Activated naive CD8-positive, alpha-beta T cell treated with anti-CD3 and anti-CD28 coated beads, Interleukin-2, amount 10 ng/mL, durations not matched to agents 7 days and 5 days (primary cell): ENCODE data around the gene SPC25. TPM values are rescaled to one million over a fixed set of nuclear protein-coding genes. Genes with fewer than 3 reads are reported as not detected.
A peak's percentile ranks its signal among the peaks of the same experiment; 100 is the strongest.

Source experiments
- ATAC-seq: fragments of 150-1000 bp; cut with Tn5 transposase; one replicate; pipeline ENCODE4 v1.10.0; 2021; ENCODE audit warnings: low read depth, moderate library complexity
- POLR2A ChIA-PET: fragments of 350-600 bp; sonication (Branson Sonifier 250); formaldehyde crosslinking; loops from one replicate; lab custom pipeline; 2021; ENCODE audit warnings: antibody characterized with exemption; lab: Charles Lee
- DNase-seq: peaks from one replicate; pipeline ENCODE4 v3.0.0; 2021
- H3K27ac Mint-ChIP-seq: one replicate; pipeline ENCODE4 v1.8.0; 2022; ENCODE audit warnings: mild to moderate bottlenecking, mixed read lengths
- H3K27me3 Mint-ChIP-seq: one replicate; pipeline ENCODE4 v1.8.0; 2022; ENCODE audit warnings: mild to moderate bottlenecking, moderate library complexity, mixed read lengths
- H3K36me3 Mint-ChIP-seq: one replicate; pipeline ENCODE4 v1.8.0; 2021; ENCODE audit warnings: mild to moderate bottlenecking, mixed read lengths
- H3K4me1 Mint-ChIP-seq: one replicate; pipeline ENCODE4 v1.8.0; 2021; ENCODE audit warnings: mixed read lengths
- H3K4me3 Mint-ChIP-seq: one replicate; pipeline ENCODE4 v1.8.0; 2022; ENCODE audit warnings: mild to moderate bottlenecking, moderate library complexity, mixed read lengths
- H3K9me3 Mint-ChIP-seq: one replicate; pipeline ENCODE4 v1.8.0; 2021; ENCODE audit warnings: mixed read lengths
- total RNA-seq, 2 experiments: library from RNA; stranded (reverse); gene quantifications; one replicate each; pipeline ENCODE4 v1.2.3, GENCODE V29; 2021

SPC25 gene
- total RNA-seq, 2 experiments from 2014 or later, result 35.6 to 40.0 TPM

DNA sequence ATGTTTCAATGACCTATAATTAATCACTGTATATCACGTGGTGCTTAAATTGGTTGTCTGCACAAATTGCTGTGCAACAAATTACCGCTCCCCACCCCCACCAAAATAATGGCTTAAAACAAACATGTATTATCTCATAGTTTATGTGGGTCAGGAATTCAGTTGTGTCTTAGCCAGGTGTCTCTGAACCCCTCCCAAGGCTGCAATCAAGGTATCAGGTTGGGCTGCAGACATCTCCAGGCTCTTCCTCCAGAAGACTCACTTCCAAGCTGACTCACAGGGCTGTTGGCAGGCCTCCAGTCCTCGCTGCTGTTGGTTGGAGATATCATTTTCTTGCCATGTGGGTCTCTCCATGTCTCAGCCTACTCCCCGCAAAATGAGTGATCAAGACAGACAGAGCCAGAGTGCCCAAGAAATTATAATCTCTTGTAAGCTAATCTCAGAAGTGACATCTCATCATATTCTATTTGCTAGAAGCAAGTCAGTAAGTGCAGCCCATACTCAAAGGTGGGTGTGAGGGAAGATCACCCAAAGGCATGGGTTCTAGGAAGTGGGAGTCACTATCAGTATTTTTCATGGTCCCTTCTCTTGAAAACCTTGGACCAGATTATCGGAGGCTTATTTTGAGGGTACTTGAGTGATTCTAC, 38.4 kb downstream of the SPC25 start:
- H3K4me1 Mint-ChIP-seq, result no peaks in the 10 kb centered on the region
- no peak overlapping the region for H3K4me3 Mint-ChIP-seq
- no peak for ATAC-seq
- H3K36me3 Mint-ChIP-seq, result peaks cover 46% of the 10 kb centered on the region
- H3K9me3 Mint-ChIP-seq, result peaks cover 5% of the 10 kb centered on the region
- no peak overlapping the region for H3K27ac Mint-ChIP-seq
- H3K27me3 Mint-ChIP-seq, result no peaks in the 10 kb centered on the region
- POLR2A ChIA-PET, result no interaction called here
- DNase-seq, result no peak

DNA sequence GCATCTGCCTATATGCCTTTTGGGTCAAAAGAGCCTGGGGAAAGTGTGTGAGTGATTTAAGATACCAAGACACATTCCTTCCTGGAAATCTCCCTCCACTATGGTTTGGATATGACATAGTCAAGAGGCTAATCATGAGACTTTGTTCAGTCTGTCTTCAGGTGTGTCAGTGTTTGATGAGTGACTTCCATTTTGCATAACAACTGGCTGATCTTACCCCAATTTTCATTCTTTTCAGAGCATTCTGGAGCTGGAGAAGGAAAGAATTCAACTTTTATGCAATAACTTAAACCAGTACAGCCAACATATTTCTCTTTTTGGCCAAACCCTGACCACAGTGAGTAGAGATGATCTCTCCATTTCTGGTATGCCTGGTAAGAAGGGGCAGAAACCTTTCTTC, 39.4 kb downstream of the SPC25 start:
- no peaks in the 10 kb centered on the region for H3K4me1 Mint-ChIP-seq
- H3K36me3 Mint-ChIP-seq, result peaks cover 39% of the 10 kb centered on the region
- POLR2A ChIA-PET, result no interaction called here
- H3K27me3 Mint-ChIP-seq, result no peaks in the 10 kb centered on the region
- DNase-seq (no peak), ATAC-seq (no peak)
- no peak overlapping the region for H3K4me3 Mint-ChIP-seq
- no peak overlapping the region for H3K27ac Mint-ChIP-seq
- peaks cover 5% of the 10 kb centered on the region for H3K9me3 Mint-ChIP-seq

DNA sequence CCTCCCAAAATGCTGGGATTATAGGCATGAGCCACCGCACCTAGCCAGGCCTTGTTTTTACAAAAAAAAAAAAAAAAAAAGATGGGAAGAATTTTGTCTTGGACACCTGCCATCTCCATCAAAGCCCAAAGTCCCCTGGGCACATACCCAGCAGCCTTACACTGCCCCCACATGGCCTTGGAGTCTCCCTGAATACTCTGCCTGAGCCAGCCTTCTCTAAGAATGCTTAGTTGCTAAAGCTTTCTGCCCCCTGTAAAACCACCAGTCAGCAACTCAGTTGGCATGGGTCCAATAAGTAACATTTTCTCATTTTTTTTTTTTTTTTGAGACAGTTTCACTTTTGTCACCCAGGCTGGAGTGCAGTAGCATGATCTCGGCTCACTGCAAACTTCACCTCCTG, 40.6 kb downstream of the SPC25 start:
- Mint-ChIP-seq H3K27me3 (no peaks in the 10 kb centered on the region), H3K27ac (no peak overlapping the region), H3K4me3 (no peak overlapping the region), H3K9me3 (peaks cover 4% of the 10 kb centered on the region), H3K36me3 (peaks cover 29% of the 10 kb centered on the region), H3K4me1 (peaks cover 3% of the 10 kb centered on the region)
- POLR2A ChIA-PET, result interaction anchor here (0.7 kb wide), 1 partner anchor 52 kb away, joined by 3 read pairs; no protein-coding TSS in a partner anchor
- ATAC-seq (peak; percentile 33), DNase-seq (no peak)

DNA sequence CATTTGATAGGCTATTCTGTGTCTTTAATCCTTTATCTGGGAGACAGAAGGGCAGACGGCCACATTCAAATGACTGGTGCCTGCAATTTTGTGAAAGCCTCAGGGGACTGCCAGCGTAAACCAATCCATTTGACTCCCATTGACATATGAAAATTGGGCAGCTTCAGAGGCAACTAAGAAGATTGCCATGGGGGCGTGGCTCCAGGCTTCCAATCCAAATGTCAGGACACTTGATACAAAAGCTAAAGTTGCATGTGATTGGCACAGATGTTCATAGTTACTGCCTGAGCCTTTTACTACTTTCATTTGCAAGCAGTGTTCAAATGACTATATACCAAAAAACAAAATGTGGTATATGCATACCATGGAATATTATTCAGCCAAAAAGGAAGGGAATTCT, 42.0 kb downstream of the SPC25 start:
- no peaks in the 10 kb centered on the region for H3K9me3 Mint-ChIP-seq
- H3K27me3 Mint-ChIP-seq, result no peaks in the 10 kb centered on the region
- no peak for DNase-seq
- no peak overlapping the region for H3K4me3 Mint-ChIP-seq
- no peak overlapping the region for H3K27ac Mint-ChIP-seq
- H3K4me1 Mint-ChIP-seq, result peaks cover 5% of the 10 kb centered on the region
- no peak for ATAC-seq
- peaks cover 19% of the 10 kb centered on the region for H3K36me3 Mint-ChIP-seq
- POLR2A ChIA-PET, result no interaction called here

DNA sequence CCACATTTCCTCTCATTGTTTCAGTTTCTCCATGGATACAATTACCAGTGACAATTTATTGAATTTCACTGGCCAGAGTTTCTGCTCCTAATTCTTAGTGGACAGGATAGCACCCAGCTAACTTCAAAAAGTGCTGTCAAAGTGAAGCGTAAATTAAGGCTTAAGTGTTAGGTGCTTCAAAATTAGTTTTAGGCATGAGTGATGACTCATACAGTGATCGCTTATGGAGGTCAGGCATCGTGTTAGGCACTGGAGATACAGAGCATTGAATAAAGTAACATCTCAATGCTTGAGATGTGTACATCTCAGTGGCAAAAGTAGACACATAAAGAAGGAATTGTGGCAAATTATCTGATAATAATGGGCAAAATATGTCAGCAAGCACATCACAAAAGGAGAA, 47.0 kb downstream of the SPC25 start:
- H3K4me1 Mint-ChIP-seq, result peaks cover 14% of the 10 kb centered on the region

DNA sequence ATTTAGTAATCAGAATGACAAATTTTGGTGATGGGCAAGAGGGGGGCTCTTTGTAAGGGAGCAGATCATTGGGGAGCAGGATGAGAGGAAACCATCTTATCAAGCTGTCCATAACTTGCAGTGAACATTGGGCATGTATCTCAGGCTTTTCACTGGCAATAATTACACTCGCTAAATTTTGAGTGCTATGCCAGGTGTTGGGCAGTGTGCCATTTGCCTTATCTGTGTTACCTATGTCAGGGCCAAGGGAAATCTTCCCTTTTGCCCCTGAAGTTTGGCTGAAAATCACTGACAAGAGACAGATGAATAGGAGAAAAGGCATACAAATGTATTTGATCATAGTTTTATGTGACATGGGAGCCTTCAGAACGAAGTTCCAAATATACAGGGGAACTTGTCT, 48.8 kb downstream of the SPC25 start:
- ATAC-seq, result no peak
- no peak overlapping the region for H3K4me3 Mint-ChIP-seq

More for the DNA sequence above, 47.0 kb downstream of the SPC25 start:
- POLR2A ChIA-PET, result no interaction called here
- no peak overlapping the region for H3K4me3 Mint-ChIP-seq
- H3K27me3 Mint-ChIP-seq, result no peaks in the 10 kb centered on the region
- no peak for ATAC-seq
- H3K36me3 Mint-ChIP-seq, result no peaks in the 10 kb centered on the region
- no peaks in the 10 kb centered on the region for H3K9me3 Mint-ChIP-seq
- no peak for DNase-seq
- no peak overlapping the region for H3K27ac Mint-ChIP-seq

DNA sequence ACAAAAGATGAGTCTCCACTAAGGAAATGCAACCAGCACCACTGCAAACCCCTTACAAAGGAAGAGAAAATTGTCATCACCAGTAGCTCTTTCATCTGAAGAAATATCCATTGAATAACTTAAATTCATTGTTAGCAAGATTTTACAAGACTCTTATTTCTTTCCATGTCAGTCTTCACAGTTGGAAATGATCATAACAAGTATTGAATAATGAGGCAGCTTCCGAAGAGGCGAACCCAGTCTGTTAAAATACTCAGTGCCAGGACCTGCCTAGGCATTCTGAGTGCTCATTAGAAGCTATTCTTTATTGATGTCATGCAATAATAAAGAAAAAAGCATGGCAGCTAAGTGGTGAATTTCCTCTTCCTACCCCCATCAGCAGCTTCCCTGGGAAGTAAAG, 54.3 kb downstream of the SPC25 start:
- POLR2A ChIA-PET, result no interaction called here
- DNase-seq (no peak), ATAC-seq (no peak)
- Mint-ChIP-seq H3K27me3 (no peaks in the 10 kb centered on the region), H3K27ac (no peak overlapping the region), H3K9me3 (no peaks in the 10 kb centered on the region), H3K4me1 (no peaks in the 10 kb centered on the region), H3K36me3 (no peaks in the 10 kb centered on the region), H3K4me3 (no peak overlapping the region)

More for the DNA sequence above, 48.8 kb downstream of the SPC25 start:
- Mint-ChIP-seq H3K9me3 (no peaks in the 10 kb centered on the region), H3K4me1 (peaks cover 14% of the 10 kb centered on the region), H3K27me3 (no peaks in the 10 kb centered on the region), H3K27ac (no peak overlapping the region), H3K36me3 (no peaks in the 10 kb centered on the region)
- POLR2A ChIA-PET, result no interaction called here
- DNase-seq, result no peak

DNA sequence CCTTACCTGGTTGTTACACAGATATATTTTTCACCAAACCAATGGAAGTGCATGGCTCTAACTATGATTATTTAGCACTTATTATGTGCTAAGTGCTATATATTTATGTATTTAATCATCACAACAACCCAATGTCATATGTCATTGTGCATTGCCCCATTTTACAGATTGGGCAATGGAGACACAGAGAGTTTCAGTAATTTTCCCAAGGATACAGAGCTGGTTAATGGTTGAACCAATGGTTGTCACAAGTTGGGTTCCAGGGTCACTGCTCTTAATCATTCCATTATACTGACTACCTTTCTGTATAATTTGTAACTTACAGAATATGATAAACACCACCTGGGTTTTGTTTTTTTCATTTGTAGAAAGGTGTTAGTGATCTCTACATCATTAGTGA, 58.6 kb downstream of the SPC25 start:
- Mint-ChIP-seq H3K36me3 (no peaks in the 10 kb centered on the region), H3K4me3 (no peak overlapping the region), H3K27me3 (no peaks in the 10 kb centered on the region), H3K4me1 (no peaks in the 10 kb centered on the region), H3K27ac (no peak overlapping the region), H3K9me3 (no peaks in the 10 kb centered on the region)
- DNase-seq (no peak), ATAC-seq (no peak)
- POLR2A ChIA-PET, result no interaction called here

DNA sequence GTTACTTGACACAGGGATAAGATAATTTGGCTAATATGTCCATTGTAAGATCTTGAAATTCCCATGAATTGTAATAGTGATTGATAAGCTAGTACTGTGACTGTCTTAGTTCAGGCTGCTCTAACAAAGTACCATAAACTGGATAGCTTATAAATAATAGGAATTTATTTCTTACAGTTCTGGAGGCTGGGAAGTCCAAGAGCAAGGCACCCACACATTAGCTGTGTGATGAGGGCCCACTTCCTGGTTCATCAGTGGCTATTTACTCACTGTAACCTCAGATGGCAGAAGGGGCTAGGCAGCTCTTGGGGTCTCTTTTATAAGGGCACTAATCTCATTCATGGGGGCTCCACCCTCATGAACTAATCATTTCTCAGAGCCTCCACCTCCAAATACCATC, 59.3 kb downstream of the SPC25 start:
- Mint-ChIP-seq H3K4me1 (no peaks in the 10 kb centered on the region), H3K36me3 (no peaks in the 10 kb centered on the region), H3K4me3 (no peak overlapping the region), H3K9me3 (no peaks in the 10 kb centered on the region), H3K27me3 (peaks cover 2% of the 10 kb centered on the region), H3K27ac (no peak overlapping the region)
- ATAC-seq (no peak), DNase-seq (no peak)
- POLR2A ChIA-PET, result no interaction called here

DNA sequence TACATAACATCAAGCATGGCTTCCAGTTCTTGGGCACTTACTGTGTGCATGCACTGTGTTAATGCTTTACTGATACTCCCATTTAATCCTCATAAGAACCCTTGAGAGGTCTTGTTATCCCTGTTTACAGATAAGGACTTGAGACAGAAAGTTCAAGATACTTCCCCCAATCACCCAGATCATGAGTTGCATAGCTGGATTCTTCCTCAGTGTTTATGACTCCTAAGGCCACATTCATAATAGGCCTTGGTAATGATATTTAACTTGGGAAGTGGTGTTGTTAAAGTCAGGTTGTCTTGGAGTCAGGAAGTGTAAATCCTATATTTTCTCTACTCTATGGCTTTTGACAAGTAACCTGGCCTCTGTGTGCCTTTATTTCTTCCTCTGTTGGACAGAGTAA, 65.1 kb downstream of the SPC25 start:
- POLR2A ChIA-PET, result no interaction called here
- ATAC-seq (no peak), DNase-seq (no peak)
- H3K27me3 Mint-ChIP-seq, result peaks cover 2% of the 10 kb centered on the region
- H3K4me3 Mint-ChIP-seq, result no peak overlapping the region
- no peak overlapping the region for H3K27ac Mint-ChIP-seq
- H3K9me3 Mint-ChIP-seq, result no peaks in the 10 kb centered on the region
- peaks cover 1% of the 10 kb centered on the region for H3K36me3 Mint-ChIP-seq
- no peaks in the 10 kb centered on the region for H3K4me1 Mint-ChIP-seq

DNA sequence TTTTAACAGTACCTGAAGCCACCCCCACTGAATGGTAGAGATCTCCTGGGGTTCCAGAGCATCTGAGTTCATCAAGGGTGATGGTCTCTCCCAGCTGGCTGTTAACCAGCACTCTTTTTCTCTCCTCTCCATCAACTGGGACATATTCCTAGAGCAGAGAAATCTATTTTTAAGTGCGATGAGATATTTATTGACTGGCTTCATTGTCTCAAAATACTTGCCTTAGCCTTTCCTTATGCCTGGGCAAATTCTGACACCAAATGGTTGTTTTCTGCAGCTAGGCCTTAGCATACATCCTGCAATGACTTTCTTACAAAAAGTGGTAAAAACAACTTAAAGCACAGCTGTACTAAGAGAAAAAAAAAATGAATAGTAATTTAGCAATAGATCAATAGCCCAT, 68.2 kb downstream of the SPC25 start:
- POLR2A ChIA-PET, result no interaction called here
- Mint-ChIP-seq H3K4me3 (no peak overlapping the region), H3K36me3 (peaks cover 1% of the 10 kb centered on the region), H3K27ac (no peak overlapping the region), H3K9me3 (no peaks in the 10 kb centered on the region), H3K27me3 (peaks cover 6% of the 10 kb centered on the region), H3K4me1 (no peaks in the 10 kb centered on the region)
- DNase-seq (no peak), ATAC-seq (no peak)

DNA sequence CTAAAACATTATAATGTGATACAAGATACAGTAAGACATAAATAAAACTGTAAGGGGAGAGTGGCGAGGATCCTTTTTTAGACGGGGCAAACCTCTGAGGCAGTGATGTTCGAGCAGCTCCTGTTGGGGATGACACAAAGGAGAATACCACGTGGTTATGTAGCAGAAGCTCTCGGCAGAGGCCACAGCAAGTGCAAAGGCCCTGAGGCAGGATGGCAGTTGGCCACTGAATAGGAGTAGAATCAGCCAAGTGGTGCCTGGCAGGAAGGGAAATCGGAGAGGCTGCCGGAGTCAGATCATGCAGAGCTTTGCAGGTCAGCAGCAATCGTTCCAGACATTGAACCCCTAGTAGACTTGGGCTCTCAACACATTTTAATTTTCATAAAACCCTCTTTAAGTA, 68.7 kb downstream of the SPC25 start:
- POLR2A ChIA-PET, result no interaction called here
- no peak for DNase-seq
- H3K4me1 Mint-ChIP-seq, result no peaks in the 10 kb centered on the region
- no peaks in the 10 kb centered on the region for H3K9me3 Mint-ChIP-seq
- peaks cover 1% of the 10 kb centered on the region for H3K36me3 Mint-ChIP-seq
- no peak for ATAC-seq
- H3K27me3 Mint-ChIP-seq, result peaks cover 6% of the 10 kb centered on the region
- no peak overlapping the region for H3K27ac Mint-ChIP-seq
- H3K4me3 Mint-ChIP-seq, result no peak overlapping the region
